IMR-90 (cell line): Measurements from ENCODE around the gene CNPY1. TPM values are rescaled to one million over a fixed set of nuclear protein-coding genes. Genes with fewer than 3 reads are reported as not detected.

Experiments used
- ATAC-seq: fragments of 200-7000 bp; cut with Tn5 transposase; 2 replicates; pipeline ENCODE4 v1.9.1; 2020; ENCODE audit warnings: low read depth, mild to moderate bottlenecking, moderate library complexity
- BruUV-seq: library from RNA; stranded (reverse); fragments of 400-500 nt; replicated peaks from 2 replicates; lab custom pipeline; 2021; lab: Mats Ljungman, UMichigan
- CTCF ChIA-PET: fragments of 300-600 bp; formaldehyde crosslinking; extraction: SDS; loops from one replicate; lab custom pipeline; 2021; ENCODE audit warnings: antibody characterized with exemption; lab: Yijun Ruan, JAX
- POLR2A ChIA-PET: fragments of 300-600 bp; sonication (Branson Sonifier 250); formaldehyde crosslinking; loops from one replicate; lab custom pipeline; 2022; ENCODE audit warnings: antibody characterized with exemption; ENCODE audit not compliant: unreplicated experiment; lab: Charles Lee
- DNase-seq: peaks from one replicate; pipeline ENCODE4 v3.0.0; 2013
- H2AFZ ChIP-seq: replicated peaks from 2 replicates; pipeline ENCODE3; 2013; ENCODE audit warnings: low read length, mild to moderate bottlenecking; ENCODE audit not compliant: poor library complexity
- H2AK5ac ChIP-seq: 2 replicates; pipeline ENCODE4 v1.6.1; 2013; ENCODE audit warnings: low read depth, low read length, inconsistent platforms
- H2AK9ac ChIP-seq: replicated peaks from 2 replicates; pipeline ENCODE3; 2013; ENCODE audit warnings: mild to moderate bottlenecking, low read depth, low read length, moderate library complexity; ENCODE audit not compliant: poor library complexity
- H2BK120ac ChIP-seq: 2 replicates; pipeline ENCODE4 v1.6.1; 2013; ENCODE audit warnings: low read depth, low read length, inconsistent platforms
- H2BK15ac ChIP-seq: 3 replicates; pipeline ENCODE4 v1.6.1; 2013; ENCODE audit warnings: low read depth, low read length, inconsistent platforms
- H2BK20ac ChIP-seq: 2 replicates; pipeline ENCODE4 v1.6.1; 2013; ENCODE audit warnings: low read depth, mild to moderate bottlenecking, inconsistent platforms, low read length, moderate library complexity
- H2BK5ac ChIP-seq: 2 replicates; pipeline ENCODE4 v1.6.1; 2013; ENCODE audit warnings: mild to moderate bottlenecking, low read depth, low read length, inconsistent platforms; ENCODE audit not compliant: poor library complexity, severe bottlenecking
- H3K14ac ChIP-seq: replicated peaks from 2 replicates; pipeline ENCODE4 v1.6.1; 2013; ENCODE audit warnings: low read depth, low read length, inconsistent platforms
- H3K18ac ChIP-seq: 2 replicates; pipeline ENCODE4 v1.6.1; 2013; ENCODE audit warnings: low read depth, low read length, control low read depth
- H3K23ac ChIP-seq: 2 replicates; pipeline ENCODE4 v1.6.1; 2013; ENCODE audit warnings: low read depth, low read length, inconsistent platforms
- H3K27ac ChIP-seq: 2 replicates; pipeline ENCODE4 v1.5.1; 2013; ENCODE audit warnings: mild to moderate bottlenecking, control low read depth, low read length; ENCODE audit not compliant: insufficient read depth
- H3K27me3 ChIP-seq: 2 replicates; pipeline ENCODE4 v1.6.1; 2013; ENCODE audit warnings: low read length; ENCODE audit not compliant: control insufficient read depth, insufficient read depth
- H3K36me3 ChIP-seq: 2 replicates; pipeline ENCODE4 v1.6.1; 2013; ENCODE audit warnings: low read length, mixed read lengths; ENCODE audit not compliant: control insufficient read depth, insufficient read depth
- H3K4ac ChIP-seq: 2 replicates; pipeline ENCODE4 v1.6.1; 2013; ENCODE audit warnings: low read depth, low read length, inconsistent platforms
- H3K4me1 ChIP-seq: 2 replicates; pipeline ENCODE4 v1.6.1; 2013; ENCODE audit warnings: low read length, mixed read lengths; ENCODE audit not compliant: control insufficient read depth, insufficient read depth
- H3K4me2 ChIP-seq: 2 replicates; pipeline ENCODE4 v1.6.1; 2013; ENCODE audit warnings: low read depth, mild to moderate bottlenecking, control low read depth, low read length, moderate library complexity
- H3K4me3 ChIP-seq: 2 replicates; pipeline ENCODE4 v1.5.1; 2013; ENCODE audit warnings: low read depth, mild to moderate bottlenecking, control low read depth, low read length, moderate library complexity; ENCODE audit not compliant: insufficient read depth
- H3K56ac ChIP-seq: 2 replicates; pipeline ENCODE4 v1.6.1; 2013; ENCODE audit warnings: low read length, inconsistent platforms; ENCODE audit not compliant: insufficient read depth; ENCODE audit errors: extremely low read depth
- H3K79me1 ChIP-seq, 2 experiments: 2 replicates each; pipeline ENCODE4 v1.6.1; 2013; ENCODE audit warnings: low read length in 2 of 2, inconsistent platforms in 1 of 2, low read depth in 1 of 2
- H3K9ac ChIP-seq: 2 replicates; pipeline ENCODE4 v1.6.1; 2013; ENCODE audit warnings: low read depth, low read length, control low read depth
- H3K9me1 ChIP-seq: 2 replicates; pipeline ENCODE4 v1.6.1; 2013; ENCODE audit warnings: low read length, inconsistent platforms; ENCODE audit not compliant: insufficient read depth
- H3K9me3 ChIP-seq: 2 replicates; pipeline ENCODE4 v1.6.1; 2013; ENCODE audit warnings: low read length; ENCODE audit not compliant: control insufficient read depth, insufficient read depth
- H4K20me1 ChIP-seq: 2 replicates; pipeline ENCODE4 v1.6.1; 2013; ENCODE audit warnings: low read length, inconsistent platforms; ENCODE audit not compliant: insufficient read depth
- H4K5ac ChIP-seq: 2 replicates; pipeline ENCODE4 v1.6.1; 2013; ENCODE audit warnings: mild to moderate bottlenecking, low read depth, low read length, control low read depth
- H4K8ac ChIP-seq, 2 experiments: 2 replicates each; pipeline ENCODE4 v1.6.1; 2013; ENCODE audit warnings: low read depth in 2 of 2, low read length in 2 of 2, control low read depth in 1 of 2, inconsistent platforms in 1 of 2
- H4K91ac ChIP-seq: 2 replicates; pipeline ENCODE4 v1.6.1; 2013; ENCODE audit warnings: low read depth, low read length, inconsistent platforms; ENCODE audit not compliant: insufficient read depth
- CTCF ChIP-seq: conservative IDR thresholded peaks from 2 replicates; pipeline ENCODE4 v1.5.1; 2012; ENCODE audit warnings: mild to moderate bottlenecking, low read depth, low read length, improper control_type of control experiment
- MAFK ChIP-seq: IDR thresholded peaks from 2 replicates; pipeline ENCODE4 v1.6.1; 2012; ENCODE audit warnings: low read depth, low read length, improper control_type of control experiment
- MAZ ChIP-seq: IDR thresholded peaks from 2 replicates; pipeline ENCODE4 v1.6.1; 2012; ENCODE audit warnings: low read depth, mild to moderate bottlenecking, low read length, improper control_type of control experiment, moderate library complexity, borderline replicate concordance
- MXI1 ChIP-seq: IDR thresholded peaks from 2 replicates; pipeline ENCODE4 v1.6.1; 2012; ENCODE audit warnings: low read depth, mild to moderate bottlenecking, low read length, moderate library complexity, borderline replicate concordance
- NFE2L2 ChIP-seq: fragments of 150-350 bp; IDR thresholded peaks from 2 replicates; pipeline ENCODE4 v1.6.1; 2016; ENCODE audit warnings: low read depth, mild to moderate bottlenecking, low read length
- RAD21 ChIP-seq: IDR thresholded peaks from 2 replicates; pipeline ENCODE4 v1.6.1; 2012; ENCODE audit warnings: low read length, improper control_type of control experiment
- USF2 ChIP-seq: fragments of 150-350 bp; IDR thresholded peaks from 2 replicates; pipeline ENCODE4 v1.6.1; 2017; ENCODE audit warnings: mild to moderate bottlenecking, antibody characterized with exemption, low read length, low read depth
- WGBS, 2 experiments: methylation state at CpG; one replicate each; pipeline versions ENCODE4 v1.1.5 to v1.1.7; 2013; ENCODE audit warnings: missing lambda C conversion rate in 2 of 2; ENCODE audit not compliant: insufficient read length in 1 of 2; ENCODE audit errors: extremely low coverage in 2 of 2; 5-methylcytosine and 5-hydroxymethylcytosine counted together
- dilution Hi-C: fragments of 300-500 bp; cut with HindIII; formaldehyde crosslinking; loops from one replicate; pipeline ENCODE4 v1.14.3; 2018; ENCODE audit warnings: low sequenced_read_pairs; ENCODE audit not compliant: unreplicated experiment
- in situ Hi-C: fragments of 300-500 bp; cut with MboI; formaldehyde crosslinking; loops from 3 replicates; pipeline ENCODE4 v1.14.3; 2019; ENCODE audit warnings: low sequenced_read_pairs, inconsistent platforms, mixed read lengths
- intact Hi-C: fragments of 100-400 bp; cut with micrococcal nuclease; formaldehyde crosslinking; loops from 2 replicates; pipeline ENCODE4 v1.10.0; 2022
- polyA plus RNA-seq, 3 experiments: library from polyadenylated mRNA; depleted of rRNA; stranded (reverse); fragments of >200 nt; gene quantifications; 2 replicates each; pipeline ENCODE4 v1.2.3, GENCODE V29; 2012; ENCODE audit warnings: low replicate concordance in 1 of 3
- total RNA-seq: library from RNA; depleted of rRNA; stranded (reverse); fragments of >200 nt; gene quantifications from 2 replicates; pipeline ENCODE4 v1.2.3, GENCODE V29; 2012

CNPY1 gene
- total and polyA plus RNA-seq, 2 of the 4 experiments (the other 2 are of a cell fraction) = not detected

- ChIA-PET POLR2A (no interaction called here), CTCF (no interaction called here)
- ATAC-seq (no peak), DNase-seq (no peak)
- H2BK5ac ChIP-seq = no peak overlapping the region
- intact Hi-C loops (no loop called here), in situ Hi-C loops (no loop called here), dilution Hi-C loops (no loop called here)
- H3K4me2 ChIP-seq = no peak overlapping the region
- 52% methylated on average over 5 of the region's 16 CpGs; no CpG with 5 or more reads in 1 of the 2 experiments for WGBS, 2 experiments
- H3K4me3 ChIP-seq = no peak overlapping the region
- no peaks in the 10 kb centered on the region for H3K79me1 ChIP-seq
- H3K18ac ChIP-seq = no peak overlapping the region
- H2BK120ac ChIP-seq = no peak overlapping the region
- no peaks in the 10 kb centered on the region for H3K4me1 ChIP-seq
- no peak overlapping the region for H2BK15ac ChIP-seq
- H3K36me3 ChIP-seq = no peaks in the 10 kb centered on the region
- no peaks in the 10 kb centered on the region for H3K9me1 ChIP-seq
- H3K9me3 ChIP-seq = no peaks in the 10 kb centered on the region
- H3K27ac ChIP-seq = no peak overlapping the region
- no peak for TF ChIP-seq NFE2L2
- TF ChIP-seq CTCF = no peak
- TF ChIP-seq RAD21 = no peak
- TF ChIP-seq MXI1 = no peak
- no peak for TF ChIP-seq MAFK
- TF ChIP-seq USF2 = no peak
- TF ChIP-seq MAZ = no peak
- H3K14ac ChIP-seq = no peak overlapping the region
- no peak overlapping the region for H2AFZ ChIP-seq
- H3K56ac ChIP-seq = no peak overlapping the region
- H4K91ac ChIP-seq = no peak overlapping the region
- H2AK5ac ChIP-seq = no peak overlapping the region
- no peak overlapping the region for H2AK9ac ChIP-seq
- H3K27me3 ChIP-seq = peaks cover 3% of the 10 kb centered on the region
- H4K20me1 ChIP-seq = no peaks in the 10 kb centered on the region
- no peak overlapping the region for H3K4ac ChIP-seq
- no peak overlapping the region for H3K23ac ChIP-seq
- no peak overlapping the region for H2BK20ac ChIP-seq
- H4K5ac ChIP-seq = no peak overlapping the region
- no peak overlapping the region for H3K9ac ChIP-seq
- H4K8ac ChIP-seq = no peak overlapping the region
- no TSS peak for BruUV-seq
Observed at GRCh38 chr7:155494551-155494950, 51.8 kb downstream of the CNPY1 start.
